HG03571 (cell line): ENCODE data around the gene LCA5L.
"Not testable (repeated sequence)": the region's sequence is repeated elsewhere in the genome, so short reads cannot be mapped to it uniquely, and the experiment has no call there.

Experiments used
- ATAC-seq: cut with Tn5 transposase; IDR thresholded peaks from one replicate; pipeline ENCODE4 v1.9.1; 2021; ENCODE audit not compliant: unreplicated experiment

Gene LCA5L

DNA sequence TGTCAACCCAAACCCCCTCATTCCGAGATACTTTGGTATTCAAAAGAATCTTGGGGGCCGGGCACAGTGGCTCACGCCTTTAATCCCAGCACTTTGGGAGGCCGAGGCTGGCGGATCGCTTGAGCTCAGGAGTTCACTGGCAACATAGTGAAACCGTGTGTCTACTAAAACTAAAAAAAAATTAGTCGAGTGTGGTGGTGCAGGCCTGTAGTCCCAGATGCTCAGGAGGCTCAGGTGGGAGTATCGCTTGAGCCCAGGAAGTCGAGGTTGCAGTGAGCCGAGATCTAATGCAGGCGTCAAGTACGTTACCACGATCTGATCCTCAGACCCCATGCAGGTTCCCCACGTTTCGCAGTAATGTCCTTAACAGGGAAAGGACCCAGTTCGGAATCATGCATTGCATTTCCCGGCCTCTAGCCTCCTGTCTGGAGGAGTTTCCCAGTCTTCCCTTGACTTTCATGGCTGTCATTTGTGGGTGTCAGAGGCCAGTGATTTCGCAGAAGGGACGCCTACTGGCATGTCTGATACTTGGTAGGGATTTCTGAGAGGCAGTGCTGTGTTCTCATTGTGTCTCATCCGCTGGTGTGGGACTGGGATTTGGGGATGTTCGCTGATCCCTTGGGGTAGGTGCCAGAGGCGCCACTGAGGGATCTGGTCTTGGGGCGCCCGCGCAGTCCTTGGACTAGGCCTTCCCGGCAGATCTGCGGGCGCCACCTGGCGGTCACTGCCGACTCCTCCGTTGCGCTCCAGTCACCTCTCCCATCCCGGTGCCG is 57.4 kb downstream of the LCA5L start:
- ATAC-seq, result peak; percentile 73

DNA sequence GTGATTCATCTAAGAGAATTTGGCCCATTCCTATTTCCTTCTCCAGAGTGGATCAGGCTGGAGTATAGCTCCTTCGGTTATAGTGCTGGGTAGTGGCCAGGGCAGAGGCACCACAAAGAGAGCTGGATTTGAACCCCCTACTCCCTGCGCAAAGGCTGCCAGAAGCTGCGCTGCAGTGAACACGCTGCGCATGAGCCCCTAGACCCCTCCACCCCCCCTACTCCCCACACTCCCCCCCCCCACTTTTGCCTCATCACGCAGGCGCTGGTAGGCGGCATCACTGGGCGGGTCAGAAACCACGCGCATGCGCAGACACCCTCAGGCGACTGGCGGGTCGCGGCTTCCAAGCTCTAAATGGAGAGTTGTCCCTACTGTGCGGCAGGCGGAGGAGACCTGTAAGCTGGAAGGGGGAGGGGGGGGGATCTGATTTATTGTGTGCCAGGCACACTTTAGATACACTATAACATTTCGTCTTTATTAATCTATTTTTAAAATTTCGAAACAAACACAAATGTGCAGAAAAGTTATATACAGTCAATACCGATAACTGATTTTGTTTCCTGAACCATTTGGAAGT is 58.0 kb downstream of the LCA5L start:
- no peak for ATAC-seq

DNA sequence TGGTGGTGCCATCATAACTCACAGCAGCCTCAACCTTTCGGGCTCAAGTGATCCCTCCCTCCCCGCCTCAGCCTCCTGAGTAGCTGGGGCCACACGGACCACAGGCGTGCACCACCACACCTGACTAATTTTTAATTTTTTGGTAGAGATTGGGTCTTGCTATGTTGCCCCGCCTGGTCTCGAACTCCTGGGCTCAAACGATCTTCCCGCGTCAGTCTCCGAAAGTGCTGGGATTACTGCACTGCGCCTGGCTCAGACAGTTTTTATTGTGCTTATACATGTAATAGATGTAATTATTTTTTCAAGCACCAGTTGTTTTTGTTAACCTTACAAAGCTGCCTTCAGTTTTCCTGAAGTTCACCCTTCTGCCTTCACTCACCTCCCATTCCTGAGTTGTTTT is 58.7 kb downstream of the LCA5L start:
- no peak for ATAC-seq

DNA sequence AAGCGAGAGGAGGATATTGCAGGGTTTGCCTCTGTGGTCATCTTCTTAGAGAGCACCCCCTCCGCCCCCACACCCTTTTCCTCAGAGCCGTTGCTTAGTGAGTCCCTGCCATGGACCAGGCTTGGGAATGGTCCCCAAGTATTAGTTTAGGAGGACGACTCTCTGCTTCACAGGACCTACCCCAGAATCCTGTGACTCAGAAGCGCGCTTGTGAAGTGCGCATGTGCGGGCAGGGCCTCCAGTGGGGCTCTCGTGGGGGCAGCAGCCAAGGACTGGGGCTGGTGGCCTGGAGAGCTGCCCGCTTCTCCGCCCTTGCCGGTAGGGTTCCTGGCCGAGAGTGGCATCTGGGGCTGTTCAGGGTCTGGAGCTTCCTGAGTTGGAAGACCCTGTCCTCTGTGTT is 59.4 kb downstream of the LCA5L start:
- ATAC-seq, result no peak

DNA sequence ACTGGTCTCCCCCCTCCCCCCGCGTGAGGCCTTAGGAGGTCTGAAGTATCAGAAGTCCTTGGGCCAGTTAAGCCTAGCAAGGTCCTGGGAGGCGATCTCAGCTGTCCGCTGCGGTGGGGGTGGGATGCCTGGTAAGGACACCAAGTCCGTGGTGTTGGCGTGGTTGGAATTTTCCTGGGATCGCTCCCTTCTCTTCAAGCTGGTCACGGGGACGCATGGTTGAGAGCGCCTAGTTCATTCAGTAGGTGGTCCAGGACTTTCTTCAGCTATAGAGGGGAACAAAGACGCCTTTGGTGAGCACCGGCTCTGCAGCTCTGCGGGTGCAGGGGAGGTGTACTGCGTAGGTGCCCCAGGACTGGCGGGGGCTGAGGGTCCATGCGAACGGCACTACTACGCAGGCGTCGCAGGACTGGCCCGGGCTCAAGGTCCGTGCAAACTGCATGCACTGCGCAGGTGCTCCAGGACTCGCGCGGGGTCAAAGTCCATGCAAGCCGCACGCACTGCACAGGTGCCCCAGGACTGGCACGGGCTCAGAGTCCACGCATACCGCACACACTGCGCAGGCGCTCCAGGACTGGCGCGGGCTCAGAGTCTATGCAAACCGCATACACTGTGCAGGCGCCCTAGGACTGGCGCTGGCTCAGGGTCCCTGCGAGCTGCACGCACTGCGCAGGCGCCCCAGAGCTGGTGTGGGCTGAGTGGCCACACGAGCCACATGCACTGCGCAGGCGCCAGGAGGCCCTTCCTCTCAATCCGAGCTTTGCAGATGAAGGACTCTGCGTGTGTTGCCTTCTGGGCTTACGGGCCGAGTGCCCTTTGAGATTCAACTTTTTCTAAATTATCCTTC is 60.1 kb downstream of the LCA5L start:
- no peak for ATAC-seq

DNA sequence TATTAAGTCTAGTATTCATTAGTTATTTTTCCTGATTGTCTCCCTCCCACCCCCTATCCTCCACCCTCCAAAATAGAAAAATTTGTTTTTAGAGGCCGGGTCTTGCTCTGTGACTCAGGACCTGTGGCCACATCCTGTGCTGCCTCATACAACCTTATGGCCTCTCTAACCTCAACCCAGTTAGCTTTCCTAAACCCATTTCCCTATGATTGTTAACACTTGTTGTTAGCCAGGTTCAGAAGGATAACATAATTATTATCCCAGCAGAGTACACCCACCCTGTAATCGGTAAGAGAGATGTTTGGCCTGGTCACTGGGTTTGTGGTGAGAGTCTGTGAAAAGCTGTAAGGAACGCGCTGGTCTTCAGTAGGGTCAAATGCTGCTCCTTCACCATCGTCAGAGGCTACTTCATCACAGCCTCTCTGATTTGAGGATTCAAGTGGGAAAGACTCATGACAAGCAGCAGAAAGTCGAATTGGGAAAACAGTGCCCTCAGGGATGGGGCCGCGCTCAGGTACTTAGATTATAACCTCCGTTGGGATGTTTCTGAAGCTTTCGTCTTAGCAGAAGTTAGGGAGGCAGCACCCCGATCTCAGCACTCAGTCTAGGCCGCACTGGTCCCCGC is 60.8 kb downstream of the LCA5L start:
- ATAC-seq, result no peak

DNA sequence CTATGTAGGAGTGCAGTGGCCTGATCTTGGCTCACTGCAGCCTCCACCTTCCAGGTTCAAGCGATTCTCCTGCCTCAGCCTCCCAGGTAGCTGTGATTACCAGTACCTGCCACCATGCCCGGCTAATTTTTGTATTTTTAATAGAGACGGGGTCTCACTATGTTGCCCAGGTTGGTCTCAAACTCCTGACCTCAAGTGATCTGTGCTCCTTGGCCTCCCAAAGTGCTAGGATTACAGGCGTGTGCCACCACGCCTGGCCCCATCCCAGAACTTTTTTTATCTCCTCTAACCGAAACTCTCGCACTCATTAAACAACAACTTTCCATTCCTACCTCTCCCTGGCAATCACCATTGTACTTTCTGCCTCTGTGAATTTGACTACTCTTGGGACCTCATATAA is 63.5 kb downstream of the LCA5L start:
- not testable (repeated sequence) for ATAC-seq

DNA sequence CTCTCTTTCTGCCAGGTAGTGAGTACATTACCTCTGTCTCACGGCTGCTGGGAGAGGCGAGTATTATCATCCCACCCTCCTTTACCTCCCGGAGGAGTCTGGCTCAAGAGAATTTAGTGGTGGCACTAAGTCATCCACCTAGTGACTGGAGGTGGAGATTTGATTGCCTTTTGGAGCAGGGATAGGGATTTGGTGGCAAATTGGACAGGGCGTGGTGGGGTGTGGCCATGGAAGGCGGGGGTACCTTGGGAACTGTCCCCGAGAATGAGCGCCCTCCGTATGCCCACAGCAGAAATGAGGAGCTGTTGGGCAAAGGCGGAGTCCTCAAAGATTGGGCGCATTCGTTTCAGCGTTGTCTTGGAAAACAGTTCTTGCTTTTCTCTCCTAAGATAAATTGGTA is 64.6 kb downstream of the LCA5L start:
- no peak for ATAC-seq

DNA sequence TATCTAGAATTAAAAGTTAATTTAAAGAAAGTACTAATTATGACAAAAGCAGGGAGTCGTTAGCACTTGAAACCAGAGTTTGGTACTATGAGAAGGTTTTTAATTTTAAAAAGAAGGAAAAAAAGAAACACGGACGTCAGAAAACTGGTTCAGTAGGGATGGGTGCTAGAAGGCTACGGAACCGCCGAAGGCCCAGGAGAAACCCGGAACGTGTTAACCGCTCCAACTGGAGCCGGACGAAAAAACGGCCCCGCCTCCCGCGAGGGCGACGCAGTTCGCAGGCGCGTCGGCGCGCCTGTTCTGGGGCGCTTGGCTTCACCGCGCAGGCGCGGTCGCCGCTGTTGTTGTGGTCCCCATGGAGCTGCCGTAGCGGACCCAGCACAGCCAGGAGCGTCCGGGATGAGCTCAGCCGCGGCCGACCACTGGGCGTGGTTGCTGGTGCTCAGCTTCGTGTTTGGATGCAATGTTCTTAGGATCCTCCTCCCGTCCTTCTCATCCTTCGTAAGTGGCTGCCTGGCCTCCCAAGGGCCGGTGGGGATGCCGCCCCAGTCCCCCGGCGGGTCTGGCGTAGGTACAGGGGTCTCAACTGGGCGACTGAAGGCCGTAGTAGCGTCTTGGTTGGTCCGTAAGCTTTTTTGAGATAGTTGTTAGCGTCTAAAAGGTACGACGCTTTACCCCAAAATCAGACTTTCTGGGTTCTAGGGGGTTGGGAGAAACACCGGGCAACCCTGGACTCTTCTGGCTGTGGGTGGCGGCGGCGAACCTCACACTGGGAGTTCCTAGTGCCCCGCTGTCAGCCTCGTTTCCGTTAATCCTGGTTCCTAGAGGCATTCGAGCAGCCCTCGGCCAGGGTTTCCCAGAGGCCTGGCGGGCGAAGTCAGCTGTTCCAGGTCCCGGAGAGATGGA is 65.3 kb downstream of the LCA5L start:
- peak; percentile 93 for ATAC-seq

DNA sequence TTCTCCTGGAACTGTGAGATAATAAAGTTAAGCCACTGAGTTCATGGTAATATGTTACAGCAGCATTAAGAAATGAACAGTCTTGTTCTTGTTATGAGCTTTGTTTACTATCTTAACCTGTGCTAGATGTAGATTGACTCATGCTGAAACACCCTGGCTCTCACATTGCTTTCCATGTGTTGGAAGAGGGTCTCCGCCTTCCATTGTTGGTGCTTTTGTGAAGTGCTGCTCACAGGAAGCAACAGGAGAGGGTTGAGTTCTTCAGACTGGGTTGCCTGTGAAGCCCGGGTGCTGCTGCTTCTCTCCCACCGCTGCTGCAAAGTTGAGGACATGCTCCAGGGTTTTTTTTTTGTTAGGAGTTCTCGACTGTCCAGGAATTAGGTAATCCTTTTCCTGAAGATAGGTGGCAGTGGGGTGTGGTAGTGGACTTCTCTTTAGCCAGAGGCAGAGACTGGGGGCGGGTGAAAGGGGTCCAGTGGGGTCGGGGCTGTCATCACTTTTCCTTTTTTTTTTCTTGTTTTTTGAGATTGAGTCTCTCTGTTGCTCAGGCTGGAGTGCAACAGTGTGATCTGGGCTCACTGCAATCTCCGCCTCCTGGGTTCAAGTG is 68.0 kb downstream of the LCA5L start:
- no peak for ATAC-seq

DNA sequence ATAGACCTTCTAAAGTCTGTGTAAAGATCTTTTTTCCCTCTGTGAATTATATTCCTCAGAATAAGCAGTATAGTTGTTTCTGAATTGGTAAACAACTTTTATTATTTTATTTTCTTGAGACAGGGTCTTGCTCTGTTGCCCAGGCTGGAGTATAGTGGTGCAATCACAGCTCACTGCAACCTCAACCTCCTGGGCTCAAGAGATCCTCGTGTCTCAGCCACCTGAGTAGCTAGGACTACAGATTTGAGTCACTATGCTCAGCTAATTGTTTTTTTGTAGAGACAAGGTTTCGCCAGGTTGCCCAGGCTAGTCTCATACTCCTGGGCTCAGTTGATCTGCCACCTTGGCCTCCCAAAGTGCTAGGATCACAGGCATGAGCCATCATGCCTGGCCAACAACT is 70.1 kb downstream of the LCA5L start:
- ATAC-seq, result no peak

DNA sequence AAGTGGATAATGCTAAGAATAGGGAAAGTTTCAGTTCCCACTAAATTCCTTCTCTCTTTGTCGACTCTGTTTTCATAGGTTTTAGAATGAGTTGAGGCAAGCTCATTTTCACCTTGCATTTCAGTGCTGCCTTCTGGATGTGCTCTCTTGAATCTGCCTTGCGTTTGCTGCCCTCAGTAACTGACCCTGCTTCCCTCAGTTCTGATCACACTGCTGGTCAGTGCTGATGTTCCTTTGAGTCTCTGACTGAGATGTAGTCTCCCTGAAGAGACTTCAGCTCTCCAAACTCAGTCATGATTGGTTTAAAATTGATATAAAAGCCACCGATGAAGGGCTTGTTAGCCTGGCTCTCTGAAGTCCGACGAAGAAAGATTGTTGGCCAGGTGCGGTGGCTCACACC is 71.5 kb downstream of the LCA5L start:
- no peak for ATAC-seq

DNA sequence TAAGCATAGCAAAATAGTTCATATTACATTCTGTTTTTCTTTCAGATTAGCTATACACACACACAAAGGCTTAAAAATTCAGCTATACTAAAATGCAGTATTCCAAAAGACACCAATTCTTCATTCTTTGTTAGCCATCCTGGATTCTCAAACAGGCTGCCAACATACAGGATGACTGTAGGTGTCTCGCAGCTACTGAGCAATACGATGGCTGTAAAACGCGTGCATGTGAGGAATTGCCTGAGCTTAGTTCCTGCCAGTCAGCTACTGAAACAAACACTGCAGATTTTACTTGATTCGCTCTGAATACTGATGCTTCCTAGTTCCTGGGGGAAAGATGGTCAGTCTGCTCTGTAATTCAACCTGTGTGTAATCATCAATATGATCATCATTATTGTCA is 71.9 kb downstream of the LCA5L start:
- no peak for ATAC-seq

DNA sequence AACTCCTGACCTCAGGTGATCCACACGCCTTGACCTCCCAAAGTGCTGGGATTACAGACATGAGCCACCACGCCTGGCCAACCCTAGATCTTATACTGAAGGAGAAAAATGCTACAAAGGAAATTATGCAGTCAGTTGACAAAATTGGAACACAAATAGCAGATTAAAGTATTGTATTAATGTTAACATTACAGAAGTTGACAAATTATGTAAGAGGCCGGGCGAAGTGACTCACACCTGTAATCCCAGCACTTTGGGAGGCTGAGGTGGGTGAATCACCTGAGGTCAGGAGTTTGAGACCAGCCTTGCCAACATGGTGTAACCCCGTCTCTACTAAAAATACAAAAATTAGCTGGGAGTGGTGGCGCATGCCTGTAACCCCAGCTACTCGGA is 75.7 kb downstream of the LCA5L start:
- ATAC-seq, result not testable (repeated sequence)

DNA sequence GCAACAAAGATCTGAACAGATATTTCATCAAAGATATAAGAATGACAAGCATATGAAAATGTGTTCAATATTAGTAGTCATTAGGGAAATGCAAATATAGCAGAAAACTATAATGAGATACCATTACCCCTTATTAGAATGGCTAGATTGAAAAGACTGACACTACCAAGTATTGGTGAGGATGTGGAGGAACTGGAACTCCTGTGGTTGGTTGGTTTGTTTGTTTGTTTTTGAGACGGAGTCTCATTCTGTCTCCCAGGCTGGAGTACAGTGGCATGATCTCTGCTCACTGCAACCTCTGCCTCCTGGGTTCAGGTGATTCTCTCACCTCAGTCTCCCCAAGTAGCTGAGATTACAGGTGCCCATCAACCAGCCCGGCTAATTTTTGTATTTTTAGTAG is 77.8 kb downstream of the LCA5L start:
- no peak for ATAC-seq

DNA sequence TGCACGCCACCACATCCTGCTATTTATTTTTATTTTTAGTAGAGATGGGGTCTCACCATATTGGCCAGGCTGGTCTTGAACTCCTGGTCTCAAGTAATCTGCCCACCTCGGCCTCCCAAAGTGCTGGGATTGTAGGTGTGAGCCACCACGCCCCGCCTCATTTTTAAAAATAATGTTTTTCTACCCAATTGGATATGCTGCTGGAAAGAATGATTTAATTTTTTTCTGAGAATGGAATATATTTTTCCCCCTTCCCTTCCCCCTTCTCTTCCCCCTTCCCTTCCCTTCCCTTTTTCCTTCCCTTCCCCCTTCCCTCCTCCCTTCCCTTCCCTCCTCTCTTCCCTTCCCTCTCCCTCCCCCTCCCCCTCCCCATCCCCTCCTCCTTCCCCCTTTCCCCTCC is 79.0 kb downstream of the LCA5L start:
- no peak for ATAC-seq

DNA sequence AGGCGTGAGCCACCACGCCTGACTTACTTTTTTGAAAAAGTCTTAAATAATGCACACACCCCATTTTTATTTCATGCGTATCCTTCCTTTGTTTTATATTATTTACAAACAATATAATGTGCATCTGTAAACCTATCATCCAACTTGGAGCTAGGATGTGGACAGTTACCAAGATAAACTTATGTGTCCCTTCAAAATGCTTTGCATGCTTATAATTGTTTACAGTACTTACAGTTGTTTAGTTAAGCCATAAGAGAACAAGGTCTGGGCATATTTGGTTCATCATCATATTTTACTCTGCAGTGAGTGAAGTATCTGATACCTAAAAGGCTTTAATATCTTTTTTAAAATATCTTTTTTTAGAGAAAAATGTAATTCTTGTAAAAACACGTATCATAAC is 80.6 kb downstream of the LCA5L start:
- no peak for ATAC-seq

DNA sequence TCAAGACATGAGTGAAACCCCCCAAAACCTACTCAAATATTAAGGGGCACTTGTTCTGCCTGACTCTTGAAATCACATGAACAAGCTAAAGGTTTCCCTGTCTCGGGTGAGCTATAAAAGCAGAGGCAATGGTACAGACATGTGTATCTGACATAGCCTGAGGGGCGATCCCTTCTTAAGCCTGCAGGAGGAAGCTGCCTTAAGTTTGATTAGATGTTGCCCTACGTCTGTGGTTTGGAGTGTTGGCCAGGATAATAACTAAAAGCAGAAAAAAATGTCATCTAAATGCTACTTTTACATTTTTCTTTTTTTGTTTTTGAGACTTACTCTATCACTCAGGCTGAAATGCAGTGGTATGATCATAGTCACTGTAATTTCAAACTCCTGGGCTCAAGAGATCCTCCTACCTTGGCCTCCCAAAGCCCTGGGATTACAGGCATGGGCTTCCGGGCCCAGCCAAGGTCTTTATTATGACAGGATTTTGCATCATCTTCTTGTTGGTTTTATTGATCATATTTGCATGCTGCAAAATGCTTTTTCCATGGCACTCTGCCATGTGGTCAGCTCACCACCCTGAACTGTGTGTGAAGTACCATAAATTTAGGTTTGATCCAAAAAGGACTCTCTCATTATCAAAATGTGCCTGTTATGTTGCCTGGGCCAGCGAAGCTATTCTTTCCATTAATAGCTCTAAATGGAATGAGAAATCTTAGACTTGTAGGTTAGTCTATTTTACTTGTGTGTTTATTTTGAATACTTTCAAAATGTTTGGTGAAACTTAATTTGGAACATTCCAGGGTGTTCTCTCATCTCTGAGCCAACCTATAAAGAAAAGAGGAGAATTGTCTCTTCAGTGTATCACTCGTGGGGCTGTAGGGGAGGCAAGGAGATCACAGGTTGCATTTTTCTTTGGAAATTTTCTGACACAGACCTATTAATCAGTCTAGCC is 81.7 kb downstream of the LCA5L start:
- ATAC-seq, result no peak

DNA sequence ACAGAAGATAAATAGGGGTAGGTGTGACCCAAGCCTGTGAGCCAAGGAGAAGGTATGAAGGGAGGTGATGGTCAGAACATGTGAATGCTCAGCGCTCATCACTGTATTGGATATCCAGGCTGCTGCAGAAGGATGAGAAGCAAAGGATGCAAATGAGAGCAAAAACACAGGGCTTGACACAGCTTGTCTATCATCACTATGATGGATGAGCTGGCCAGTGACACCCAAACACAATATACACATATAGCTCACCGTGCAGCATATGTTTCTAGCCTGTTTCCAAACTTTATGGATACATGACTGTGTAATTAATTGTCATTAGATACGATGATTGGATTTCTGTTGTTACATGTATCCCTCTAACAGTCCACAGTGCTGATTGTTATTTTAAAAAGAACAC is 82.8 kb downstream of the LCA5L start:
- no peak for ATAC-seq
